ENCODE results near the gene ENDOV. TPM values are rescaled to one million over a fixed set of nuclear protein-coding genes. Genes with fewer than 3 reads are reported as not detected.
"Not testable (repeated sequence)": the region's sequence is repeated elsewhere in the genome, so short reads cannot be mapped to it uniquely, and the experiment has no call there.

ENDOV gene
- total RNA-seq, 1 donor from 2014 or later, result 40.7 TPM

DNA sequence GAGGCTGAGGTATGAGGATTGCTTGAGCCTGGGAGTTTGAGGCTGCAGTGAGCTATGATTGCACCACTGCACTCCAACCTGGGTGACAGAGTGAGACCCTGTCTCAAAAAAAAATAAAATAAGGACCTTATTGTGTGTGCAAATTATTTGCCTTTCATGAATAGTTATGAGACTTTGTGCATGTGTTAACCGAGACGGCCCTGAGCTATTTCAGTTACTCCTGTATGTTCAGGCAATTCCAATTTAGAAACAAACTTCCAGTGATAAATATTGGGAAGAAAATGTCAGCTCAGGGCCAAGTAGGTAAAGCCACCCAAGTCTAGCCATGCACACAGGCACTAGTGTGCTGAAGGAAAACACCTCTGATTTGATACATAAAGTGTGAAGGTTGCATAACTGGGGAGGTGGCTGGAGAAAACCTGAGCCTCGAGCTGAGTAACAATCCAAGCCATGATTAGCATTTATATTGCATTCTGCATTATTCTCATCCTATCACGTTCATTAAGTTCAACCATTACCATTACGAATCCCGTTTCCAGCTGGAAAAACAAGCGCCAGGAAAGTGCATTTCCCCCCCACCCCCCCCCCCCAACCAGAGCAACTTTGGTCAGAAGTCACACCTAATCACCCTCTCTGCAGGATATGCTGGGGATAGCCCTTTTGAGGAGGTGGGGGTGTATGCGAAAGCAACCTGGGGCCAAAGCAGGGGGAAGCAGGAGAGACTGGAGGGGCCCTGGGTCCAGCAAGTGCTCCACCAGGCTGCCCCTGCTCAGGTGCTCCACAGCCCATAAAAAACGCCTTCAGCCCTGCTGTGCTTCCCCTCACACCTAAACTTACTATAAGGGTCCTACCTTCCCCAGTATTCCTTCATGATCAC is 18.6 kb upstream of the ENDOV start:
- TF ChIP-seq, protein P1, sequence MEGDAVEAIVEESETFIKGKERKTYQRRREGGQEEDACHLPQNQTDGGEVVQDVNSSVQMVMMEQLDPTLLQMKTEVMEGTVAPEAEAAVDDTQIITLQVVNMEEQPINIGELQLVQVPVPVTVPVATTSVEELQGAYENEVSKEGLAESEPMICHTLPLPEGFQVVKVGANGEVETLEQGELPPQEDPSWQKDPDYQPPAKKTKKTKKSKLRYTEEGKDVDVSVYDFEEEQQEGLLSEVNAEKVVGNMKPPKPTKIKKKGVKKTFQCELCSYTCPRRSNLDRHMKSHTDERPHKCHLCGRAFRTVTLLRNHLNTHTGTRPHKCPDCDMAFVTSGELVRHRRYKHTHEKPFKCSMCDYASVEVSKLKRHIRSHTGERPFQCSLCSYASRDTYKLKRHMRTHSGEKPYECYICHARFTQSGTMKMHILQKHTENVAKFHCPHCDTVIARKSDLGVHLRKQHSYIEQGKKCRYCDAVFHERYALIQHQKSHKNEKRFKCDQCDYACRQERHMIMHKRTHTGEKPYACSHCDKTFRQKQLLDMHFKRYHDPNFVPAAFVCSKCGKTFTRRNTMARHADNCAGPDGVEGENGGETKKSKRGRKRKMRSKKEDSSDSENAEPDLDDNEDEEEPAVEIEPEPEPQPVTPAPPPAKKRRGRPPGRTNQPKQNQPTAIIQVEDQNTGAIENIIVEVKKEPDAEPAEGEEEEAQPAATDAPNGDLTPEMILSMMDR (IDR thresholded peaks at IDR 0.05; ENCODE audit: unreplicated experiment), result no peak
- Mint-ChIP-seq H3K27ac (ENCODE audit: unreplicated experiment) (no peak overlapping the region), H3K27me3 (ENCODE audit: unreplicated experiment) (no peaks in the 10 kb centered on the region), H3K4me3 (ENCODE audit: unreplicated experiment) (no peak overlapping the region), H3K4me1 (ENCODE audit: unreplicated experiment) (peaks cover 34% of the 10 kb centered on the region), H3K36me3 (ENCODE audit: low read depth, unreplicated experiment) (peaks cover 19% of the 10 kb centered on the region), H3K9me3 (ENCODE audit: unreplicated experiment) (no peaks in the 10 kb centered on the region)
- DNase-seq (ENCODE audit: low spot score), result no peak

DNA sequence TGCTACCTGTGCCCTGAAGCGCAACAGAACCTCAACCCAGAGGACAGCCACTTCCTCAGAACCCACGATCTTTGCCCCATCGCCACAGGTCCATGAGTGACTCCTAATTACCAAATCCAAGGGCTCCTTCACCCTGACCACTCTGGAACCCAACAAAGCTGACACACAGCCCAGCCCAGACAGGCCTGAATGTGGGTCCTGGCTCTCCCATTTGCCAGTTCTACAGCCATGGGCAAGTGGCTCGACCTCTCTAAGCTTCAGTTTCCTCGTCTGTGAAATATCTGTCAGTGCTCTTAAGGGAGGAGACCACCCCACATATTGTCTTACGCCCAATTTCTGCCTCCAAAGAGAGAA is 18.0 kb upstream of the ENDOV start:
- TF ChIP-seq, protein P1 (IDR thresholded peaks at IDR 0.05; ENCODE audit: unreplicated experiment), result no peak
- Mint-ChIP-seq H3K27me3 (ENCODE audit: unreplicated experiment) (no peaks in the 10 kb centered on the region), H3K4me1 (ENCODE audit: unreplicated experiment) (peaks cover 36% of the 10 kb centered on the region), H3K27ac (ENCODE audit: unreplicated experiment) (no peak overlapping the region), H3K36me3 (ENCODE audit: low read depth, unreplicated experiment) (peaks cover 16% of the 10 kb centered on the region), H3K9me3 (ENCODE audit: unreplicated experiment) (no peaks in the 10 kb centered on the region), H3K4me3 (ENCODE audit: unreplicated experiment) (no peak overlapping the region)
- DNase-seq (ENCODE audit: low spot score), result no peak

DNA sequence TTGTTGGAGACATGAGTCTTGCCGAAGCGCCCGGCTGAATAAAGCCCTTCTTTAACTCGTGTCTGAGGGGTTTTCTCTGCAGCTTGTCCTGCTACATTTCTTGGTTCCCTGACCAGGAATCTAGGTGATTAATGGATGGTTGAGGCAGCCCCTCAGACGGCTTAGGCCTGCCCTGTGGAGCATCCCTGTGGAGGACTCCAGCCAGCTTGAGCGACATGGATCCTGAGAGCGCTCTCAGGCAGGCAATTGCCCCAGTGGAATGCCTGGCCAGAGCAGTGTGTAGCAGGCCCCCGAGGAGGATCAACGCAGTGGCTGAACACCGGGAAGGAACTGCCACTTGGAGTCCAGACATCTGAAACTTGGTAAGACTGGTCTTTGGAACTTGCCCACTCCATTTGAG is 17.3 kb upstream of the ENDOV start:
- Mint-ChIP-seq H3K27me3 (ENCODE audit: unreplicated experiment) (no peaks in the 10 kb centered on the region), H3K36me3 (ENCODE audit: low read depth, unreplicated experiment) (peaks cover 13% of the 10 kb centered on the region), H3K4me3 (ENCODE audit: unreplicated experiment) (no peak overlapping the region), H3K27ac (ENCODE audit: unreplicated experiment) (no peak overlapping the region), H3K9me3 (ENCODE audit: unreplicated experiment) (no peaks in the 10 kb centered on the region), H3K4me1 (ENCODE audit: unreplicated experiment) (peaks cover 36% of the 10 kb centered on the region)
- DNase-seq (ENCODE audit: low spot score), result no peak
- TF ChIP-seq, protein P1 (IDR thresholded peaks at IDR 0.05; ENCODE audit: unreplicated experiment), result no peak

DNA sequence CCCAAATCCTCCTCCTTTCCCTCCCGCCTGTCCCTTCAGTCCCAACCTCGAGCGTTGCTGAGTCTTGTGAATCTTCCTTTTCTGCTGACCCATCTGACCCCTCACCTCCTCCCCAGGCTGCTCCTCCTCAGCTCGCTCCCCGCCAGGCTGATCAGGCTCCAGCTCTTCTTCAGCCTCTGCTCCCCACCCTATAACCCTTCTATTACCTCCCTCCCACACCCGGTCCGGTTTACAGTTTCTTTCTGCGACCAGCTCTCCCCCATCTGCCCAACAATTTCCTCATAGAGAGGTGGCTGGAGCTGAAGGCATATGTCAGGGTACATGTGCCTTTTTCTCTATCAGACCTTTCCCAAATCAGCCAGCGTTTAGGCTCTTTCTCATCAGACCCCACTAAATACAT is 13.9 kb upstream of the ENDOV start:
- not testable (repeated sequence) for H3K27ac Mint-ChIP-seq (ENCODE audit: unreplicated experiment); H3K36me3 Mint-ChIP-seq (ENCODE audit: low read depth, unreplicated experiment); H3K4me3 Mint-ChIP-seq (ENCODE audit: unreplicated experiment); DNase-seq (ENCODE audit: low spot score); H3K27me3 Mint-ChIP-seq (ENCODE audit: unreplicated experiment); H3K9me3 Mint-ChIP-seq (ENCODE audit: unreplicated experiment)
- H3K4me1 Mint-ChIP-seq (ENCODE audit: unreplicated experiment), result peaks cover 31% of the 10 kb centered on the region

DNA sequence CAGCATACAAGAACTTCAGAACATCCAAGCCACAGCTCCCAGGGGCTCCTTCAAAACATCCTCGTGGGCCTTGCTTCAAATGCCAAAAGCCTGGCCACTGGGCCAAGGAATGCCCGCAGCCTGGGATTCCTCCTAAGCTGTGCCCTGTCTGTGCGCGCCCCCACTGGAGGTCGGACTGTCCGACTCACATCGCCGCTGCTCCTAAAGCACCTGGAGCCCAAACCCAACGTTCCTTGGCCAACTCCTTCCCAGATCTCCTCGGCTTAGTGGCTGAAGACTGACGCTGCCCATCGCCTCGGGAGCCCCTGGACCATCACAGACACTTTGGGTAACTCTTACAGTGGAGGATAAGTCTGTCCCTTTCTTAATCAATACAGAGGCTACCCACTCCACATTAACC is 12.9 kb upstream of the ENDOV start:
- peaks cover 25% of the 10 kb centered on the region for H3K4me1 Mint-ChIP-seq (ENCODE audit: unreplicated experiment)
- DNase-seq (ENCODE audit: low spot score); H3K27ac Mint-ChIP-seq (ENCODE audit: unreplicated experiment); H3K9me3 Mint-ChIP-seq (ENCODE audit: unreplicated experiment); H3K27me3 Mint-ChIP-seq (ENCODE audit: unreplicated experiment); H3K36me3 Mint-ChIP-seq (ENCODE audit: low read depth, unreplicated experiment); H3K4me3 Mint-ChIP-seq (ENCODE audit: unreplicated experiment): not testable (repeated sequence)

DNA sequence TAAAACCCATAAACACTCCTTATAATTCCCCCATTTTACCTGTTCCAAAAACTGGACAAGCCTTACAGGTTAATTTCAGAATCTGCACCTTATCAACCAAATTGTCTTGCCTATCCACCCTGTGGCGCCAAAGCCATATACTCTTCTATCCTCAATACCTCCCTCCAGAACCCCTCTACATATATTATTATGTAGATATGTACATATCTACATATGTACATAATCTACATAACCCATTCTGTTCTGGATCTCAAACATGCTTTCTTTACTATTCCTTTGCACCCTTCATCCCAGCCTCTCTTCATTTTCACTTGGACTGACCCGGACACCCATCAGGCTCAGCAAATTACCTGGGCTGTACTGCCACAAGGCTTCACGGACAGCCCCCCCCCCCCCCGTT is 12.0 kb upstream of the ENDOV start:
- Mint-ChIP-seq H3K27me3 (ENCODE audit: unreplicated experiment) (no peaks in the 10 kb centered on the region), H3K27ac (ENCODE audit: unreplicated experiment) (no peak overlapping the region), H3K4me3 (ENCODE audit: unreplicated experiment) (no peak overlapping the region)

More for the DNA sequence above, 12.0 kb upstream of the ENDOV start:
- TF ChIP-seq, protein P1 (IDR thresholded peaks at IDR 0.05; ENCODE audit: unreplicated experiment), result no peak
- peaks cover 5% of the 10 kb centered on the region for H3K36me3 Mint-ChIP-seq (ENCODE audit: low read depth, unreplicated experiment)
- no peaks in the 10 kb centered on the region for H3K9me3 Mint-ChIP-seq (ENCODE audit: unreplicated experiment)
- H3K4me1 Mint-ChIP-seq (ENCODE audit: unreplicated experiment), result peaks cover 21% of the 10 kb centered on the region
- no peak for DNase-seq (ENCODE audit: low spot score)

Data from endothelial cell (in vitro differentiated cells).